HepG2 (cell line): ENCODE measurements around the gene C20orf96. TPM values are rescaled to one million over a fixed set of nuclear protein-coding genes. Genes with fewer than 3 reads are reported as not detected.

Experiments used
- CEBPG ChIP-seq: IDR thresholded peaks from 2 replicates; pipeline ENCODE4 v1.6.1; 2016
- MEIS1 ChIP-seq: sonication (generic); formaldehyde crosslinking; IDR thresholded peaks from 2 replicates; pipeline ENCODE4 v1.9.0; 2021; ENCODE audit warnings: mild to moderate bottlenecking, missing genetic modification reagents, moderate library complexity, borderline replicate concordance
- PBX2 ChIP-seq: IDR thresholded peaks from 2 replicates; pipeline ENCODE4 v1.6.1; 2016; ENCODE audit warnings: control low read depth
- RAD21 ChIP-seq: fragments of 450-650 bp; formaldehyde crosslinking; IDR thresholded peaks from 2 replicates; pipeline ENCODE4 v1.5.0; 2020; ENCODE audit warnings: mild to moderate bottlenecking
- REST ChIP-seq, 2 experiments: IDR thresholded peaks; 2 replicates each; pipeline ENCODE4 v1.6.1; 2011 to 2012; ENCODE audit warnings: low read length in 2 of 2, borderline replicate concordance in 1 of 2, low read depth in 1 of 2, mild to moderate bottlenecking in 1 of 2, moderate library complexity in 1 of 2
- SMAD3 ChIP-seq: sonication (generic); formaldehyde crosslinking; IDR thresholded peaks from 2 replicates; pipeline ENCODE4 v1.4.0; 2020; ENCODE audit warnings: missing genetic modification reagents
- ZNF451 ChIP-seq: sonication (generic); formaldehyde crosslinking; IDR thresholded peaks from 2 replicates; pipeline ENCODE4 v1.5.0; 2020; ENCODE audit warnings: mild to moderate bottlenecking, missing genetic modification reagents
- ZNF644 ChIP-seq: IDR thresholded peaks from 2 replicates; pipeline ENCODE4 v1.6.1; 2016; ENCODE audit warnings: low read depth
- ZNF768 ChIP-seq: sonication (generic); formaldehyde crosslinking; IDR thresholded peaks from 2 replicates; pipeline ENCODE4 v1.4.0; 2020; ENCODE audit warnings: missing genetic modification reagents
- polyA plus RNA-seq, 8 experiments: library from polyadenylated mRNA; depleted of rRNA in 3 of 8; stranded (reverse) in 7 of 8; unstranded in 1 of 8; fragments of >200 nt; fragmentation: Illumina TruSeq in 4 of 8; extraction: Trizol in 4 of 8; gene quantifications; 2 replicates each; pipeline versions ENCODE4 v1.2.1 to v1.2.3, GENCODE V29; 2011 to 2016; ENCODE audit warnings: low read depth in 4 of 8, missing spikeins in 1 of 8, mixed read lengths in 1 of 8; ENCODE audit not compliant: insufficient read depth in 1 of 8
- total RNA-seq, 5 experiments: library from RNA; depleted of rRNA; stranded (reverse); fragments of >200 nt; fragmentation: Illumina TruSeq; extraction: Trizol; gene quantifications; 2 replicates each; pipeline ENCODE4 v1.2.3, GENCODE V29; 2016; ENCODE audit warnings: low read depth in 1 of 5
- TF ChIP-seq, protein P1 (sequence below): sonication (generic); formaldehyde crosslinking; IDR thresholded peaks from 2 replicates; pipeline ENCODE4 v1.8.1; 2023; ENCODE audit warnings: mild to moderate bottlenecking, inconsistent platforms, moderate library complexity, missing genetic modification reagents, borderline replicate concordance

The C20orf96 gene
- total and polyA plus RNA-seq, 2 of the 13 experiments (the other 11 are each of a cell fraction or from before 2014, with no cell fraction given), result 3.8 to 20.6 TPM

DNA sequence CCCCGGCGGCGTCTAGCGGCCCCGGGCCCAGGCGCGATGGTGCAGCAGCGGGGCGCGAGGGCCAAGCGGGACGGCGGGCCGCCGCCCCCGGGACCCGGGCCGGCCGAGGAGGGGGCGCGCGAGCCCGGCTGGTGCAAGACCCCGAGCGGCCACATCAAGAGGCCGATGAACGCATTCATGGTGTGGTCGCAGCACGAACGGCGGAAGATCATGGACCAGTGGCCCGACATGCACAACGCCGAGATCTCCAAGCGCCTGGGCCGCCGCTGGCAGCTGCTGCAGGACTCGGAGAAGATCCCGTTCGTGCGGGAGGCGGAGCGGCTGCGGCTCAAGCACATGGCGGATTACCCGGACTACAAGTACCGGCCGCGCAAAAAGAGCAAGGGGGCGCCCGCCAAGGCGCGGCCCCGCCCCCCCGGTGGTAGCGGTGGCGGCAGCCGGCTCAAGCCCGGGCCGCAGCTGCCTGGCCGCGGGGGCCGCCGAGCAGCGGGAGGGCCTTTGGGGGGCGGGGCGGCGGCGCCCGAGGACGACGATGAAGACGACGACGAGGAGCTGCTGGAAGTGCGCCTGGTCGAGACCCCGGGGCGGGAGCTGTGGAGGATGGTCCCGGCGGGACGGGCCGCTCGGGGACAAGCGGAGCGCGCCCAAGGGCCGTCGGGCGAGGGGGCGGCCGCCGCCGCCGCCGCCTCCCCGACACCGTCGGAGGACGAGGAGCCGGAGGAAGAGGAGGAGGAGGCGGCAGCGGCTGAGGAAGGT is 35.5 kb upstream of the C20orf96 start (continued):
- no peak for TF ChIP-seq REST (IDR thresholded peaks at IDR 0.05; ENCODE audit: borderline replicate concordance in 1 of 2, low read depth in 1 of 2, low read length in 2 of 2)
- TF ChIP-seq CEBPG, result no peak
- TF ChIP-seq PBX2 (CRISPR knock-in tag), result no peak
- no peak for TF ChIP-seq SMAD3
- TF ChIP-seq MEIS1, result no peak
- TF ChIP-seq, protein P1, sequence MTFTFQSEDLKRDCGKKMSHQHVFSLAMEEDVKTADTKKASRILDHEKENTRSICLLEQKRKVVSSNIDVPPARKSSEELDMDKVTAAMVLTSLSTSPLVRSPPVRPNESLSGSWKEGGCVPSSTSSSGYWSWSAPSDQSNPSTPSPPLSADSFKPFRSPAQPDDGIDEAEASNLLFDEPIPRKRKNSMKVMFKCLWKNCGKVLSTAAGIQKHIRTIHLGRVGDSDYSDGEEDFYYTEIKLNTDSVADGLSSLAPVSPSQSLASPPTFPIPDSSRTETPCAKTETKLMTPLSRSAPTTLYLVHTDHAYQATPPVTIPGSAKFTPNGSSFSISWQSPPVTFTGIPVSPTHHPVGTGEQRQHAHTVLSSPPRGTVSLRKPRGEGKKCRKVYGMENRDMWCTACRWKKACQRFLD (CRISPR knock-in tag), result no peak
- no peak for TF ChIP-seq RAD21 (CRISPR knock-in tag)
- no peak for TF ChIP-seq ZNF768 (CRISPR knock-in tag)
- TF ChIP-seq ZNF451 (CRISPR knock-in tag), result no peak; the same call in 1 of the 2 replicates
- TF ChIP-seq ZNF644 (CRISPR knock-in tag), result no peak
